ENCODE results near the gene CORO1C. TPM values are rescaled to one million over a fixed set of nuclear protein-coding genes. Genes with fewer than 3 reads are reported as not detected.

CORO1C gene
- total RNA-seq, 4 donors from 2014 or later: 221 to 441 (median 315) TPM

DNA sequence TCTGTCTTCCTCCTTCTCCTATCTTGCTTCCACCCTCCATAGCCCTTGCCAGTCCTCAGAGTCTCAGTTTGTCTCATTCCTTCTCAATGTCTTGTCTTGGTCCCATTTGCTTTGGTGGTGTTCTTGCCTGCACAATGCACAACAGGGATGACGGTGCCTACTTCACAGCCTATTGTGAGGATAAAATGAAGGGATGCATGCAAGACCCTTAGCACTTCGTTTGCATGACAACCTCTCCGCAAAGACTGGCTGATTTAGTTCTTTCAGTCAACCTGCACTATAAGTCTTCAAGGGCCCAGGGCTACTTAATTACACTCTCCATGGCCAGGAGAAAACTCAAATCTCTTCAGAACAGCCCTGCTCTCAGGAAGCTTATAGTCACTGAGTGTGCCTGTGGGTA lies 106.1 kb downstream of the CORO1C start:
- H3K4me3 ChIP-seq: no peak overlapping the region
- TF ChIP-seq POLR2A (IDR thresholded peaks at IDR 0.05; ENCODE audit: low read depth) (no peak), POLR2AphosphoS5 (IDR thresholded peaks at IDR 0.05) (no peak), EP300 (IDR thresholded peaks at IDR 0.05) (no peak)
- TF ChIP-seq, protein P1, sequence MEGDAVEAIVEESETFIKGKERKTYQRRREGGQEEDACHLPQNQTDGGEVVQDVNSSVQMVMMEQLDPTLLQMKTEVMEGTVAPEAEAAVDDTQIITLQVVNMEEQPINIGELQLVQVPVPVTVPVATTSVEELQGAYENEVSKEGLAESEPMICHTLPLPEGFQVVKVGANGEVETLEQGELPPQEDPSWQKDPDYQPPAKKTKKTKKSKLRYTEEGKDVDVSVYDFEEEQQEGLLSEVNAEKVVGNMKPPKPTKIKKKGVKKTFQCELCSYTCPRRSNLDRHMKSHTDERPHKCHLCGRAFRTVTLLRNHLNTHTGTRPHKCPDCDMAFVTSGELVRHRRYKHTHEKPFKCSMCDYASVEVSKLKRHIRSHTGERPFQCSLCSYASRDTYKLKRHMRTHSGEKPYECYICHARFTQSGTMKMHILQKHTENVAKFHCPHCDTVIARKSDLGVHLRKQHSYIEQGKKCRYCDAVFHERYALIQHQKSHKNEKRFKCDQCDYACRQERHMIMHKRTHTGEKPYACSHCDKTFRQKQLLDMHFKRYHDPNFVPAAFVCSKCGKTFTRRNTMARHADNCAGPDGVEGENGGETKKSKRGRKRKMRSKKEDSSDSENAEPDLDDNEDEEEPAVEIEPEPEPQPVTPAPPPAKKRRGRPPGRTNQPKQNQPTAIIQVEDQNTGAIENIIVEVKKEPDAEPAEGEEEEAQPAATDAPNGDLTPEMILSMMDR (IDR thresholded peaks at IDR 0.05): no peak
- no peaks in the 10 kb centered on the region for H3K27me3 ChIP-seq
- H3K27ac ChIP-seq (replicated peaks in 1 of 4): no peak overlapping the region
- intact Hi-C loops (cut with DNase I): no loop called here
- no peak for DNase-seq (ENCODE audit: extremely low spot score)
- WGBS: 76% methylated on average over 3 of the region's 3 CpGs
- peaks cover 11 to 30% (median 21%) of the 10 kb centered on the region in 4 donors for H3K4me1 ChIP-seq
- H3K36me3 ChIP-seq: peaks cover 0 to 5% (median 0%) of the 10 kb centered on the region in 4 donors
- H3K9me3 ChIP-seq: no peaks in the 10 kb centered on the region

DNA sequence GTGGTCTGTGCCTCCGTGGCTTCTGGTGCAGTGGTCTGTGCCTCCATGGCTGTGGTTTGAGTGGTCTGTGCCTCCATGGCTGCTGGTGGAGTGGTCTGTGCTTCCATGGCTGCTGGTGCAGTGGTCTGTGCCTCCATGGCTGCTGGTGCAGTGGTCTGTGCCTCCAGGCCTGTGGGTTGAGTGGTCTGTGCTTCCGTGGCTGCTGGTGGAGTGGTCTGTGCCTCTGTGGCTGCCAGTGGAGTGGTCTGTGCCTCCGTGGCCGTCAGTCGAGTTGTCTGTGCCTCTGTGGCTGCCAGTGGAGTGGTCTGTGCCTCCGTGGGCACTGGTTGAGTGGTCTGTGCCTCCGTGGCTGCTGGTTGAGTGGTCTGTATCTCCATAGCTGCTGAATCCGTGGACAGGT lies 107.7 kb downstream of the CORO1C start:
- Histone ChIP-seq H3K4me3 (no peak overlapping the region), H3K4me1 (peaks cover 2 to 17% (median 11%) of the 10 kb centered on the region in 4 donors), H3K27me3 (no peaks in the 10 kb centered on the region), H3K36me3 (peaks cover 0 to 5% (median 0%) of the 10 kb centered on the region in 4 donors), H3K9me3 (no peaks in the 10 kb centered on the region), H3K27ac (replicated peaks in 1 of 4) (no peak overlapping the region)
- no peak for DNase-seq (ENCODE audit: extremely low spot score)
- 96% methylated on average over 8 of the region's 8 CpGs for WGBS
- TF ChIP-seq EP300 (IDR thresholded peaks at IDR 0.05) (no peak), POLR2A (IDR thresholded peaks at IDR 0.05; ENCODE audit: low read depth) (no peak), POLR2AphosphoS5 (IDR thresholded peaks at IDR 0.05) (no peak)
- TF ChIP-seq, protein P1 (IDR thresholded peaks at IDR 0.05): no peak
- intact Hi-C loops (cut with DNase I): no loop called here

DNA sequence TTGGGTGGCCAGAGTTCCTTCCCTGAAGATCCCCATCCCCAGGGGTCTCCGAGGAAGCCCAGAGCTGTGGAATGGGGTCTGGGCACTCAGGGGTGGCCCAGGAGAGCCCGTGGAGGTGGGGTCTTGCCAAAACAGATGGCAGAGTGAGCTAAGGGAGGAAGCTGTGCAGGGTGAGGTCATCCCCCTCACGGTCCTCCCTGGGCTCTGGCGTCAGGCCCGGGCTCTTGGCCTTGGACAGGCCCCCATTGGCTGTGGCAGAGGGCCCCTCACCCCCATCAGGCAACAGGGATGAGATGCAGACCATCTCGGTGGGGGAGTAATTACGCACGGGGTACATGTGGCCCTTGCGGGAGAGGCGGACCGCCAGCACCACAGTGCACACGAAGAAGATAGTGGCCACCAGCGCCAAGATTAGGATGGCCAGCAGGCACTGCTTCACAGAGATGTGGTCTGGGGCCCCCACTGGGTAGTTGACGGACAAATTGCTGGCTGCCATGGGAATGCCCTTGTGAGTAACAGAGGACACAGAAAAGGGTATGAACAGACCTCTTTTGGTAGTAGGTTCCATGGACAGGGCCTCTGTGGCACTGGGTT lies 108.3 kb downstream of the CORO1C start:
- Histone ChIP-seq H3K36me3 (peaks cover 0 to 5% (median 0%) of the 10 kb centered on the region in 4 donors), H3K4me1 (peaks cover 5 to 17% (median 14%) of the 10 kb centered on the region in 4 donors), H3K27me3 (no peaks in the 10 kb centered on the region), H3K9me3 (no peaks in the 10 kb centered on the region), H3K4me3 (no peak overlapping the region), H3K27ac (replicated peaks in 1 of 4) (no peak overlapping the region)
- 85% methylated on average over 14 of the region's 14 CpGs for WGBS
- no peak for TF ChIP-seq POLR2A (IDR thresholded peaks at IDR 0.05; ENCODE audit: low read depth)
- TF ChIP-seq EP300 (IDR thresholded peaks at IDR 0.05): no peak
- TF ChIP-seq, protein P1 (IDR thresholded peaks at IDR 0.05): no peak
- TF ChIP-seq POLR2AphosphoS5 (IDR thresholded peaks at IDR 0.05): no peak
- DNase-seq (ENCODE audit: extremely low spot score): no peak
- intact Hi-C loops (cut with DNase I): no loop called here

DNA sequence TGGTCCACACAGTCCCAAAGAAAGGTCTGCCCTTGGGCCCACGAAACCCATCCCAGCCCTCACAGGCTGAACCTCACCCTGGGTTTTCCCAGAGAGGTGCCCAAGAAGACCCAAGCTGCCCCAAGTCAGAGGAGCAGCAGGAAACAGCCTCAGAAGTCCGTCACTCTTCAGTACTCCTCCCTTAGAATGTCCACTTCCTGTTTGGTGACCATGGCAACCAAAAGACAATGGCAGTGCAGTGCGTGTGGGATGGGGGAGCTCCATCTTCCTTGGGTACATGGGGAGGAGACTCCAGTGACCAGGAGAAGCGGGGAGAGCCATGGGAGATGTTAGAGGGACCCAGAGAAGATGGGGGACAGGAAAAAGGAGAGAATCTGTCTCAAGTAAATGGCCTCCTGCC lies 108.9 kb downstream of the CORO1C start:
- Histone ChIP-seq H3K36me3 (peaks cover 0 to 5% (median 0%) of the 10 kb centered on the region in 4 donors), H3K27ac (replicated peaks in 1 of 4) (peak overlapping the region in 1 of 4 donors; percentile 25), H3K4me3 (no peak overlapping the region), H3K9me3 (no peaks in the 10 kb centered on the region), H3K4me1 (peaks cover 11 to 17% (median 14%) of the 10 kb centered on the region in 4 donors), H3K27me3 (no peaks in the 10 kb centered on the region)
- DNase-seq (ENCODE audit: extremely low spot score): no peak
- intact Hi-C loops (cut with DNase I): no loop called here
- 43% methylated on average over 4 of the region's 4 CpGs for WGBS
- TF ChIP-seq POLR2AphosphoS5 (IDR thresholded peaks at IDR 0.05): peak in 1 of 2 donors; percentile 22
- TF ChIP-seq, protein P1 (IDR thresholded peaks at IDR 0.05): no peak

DNA sequence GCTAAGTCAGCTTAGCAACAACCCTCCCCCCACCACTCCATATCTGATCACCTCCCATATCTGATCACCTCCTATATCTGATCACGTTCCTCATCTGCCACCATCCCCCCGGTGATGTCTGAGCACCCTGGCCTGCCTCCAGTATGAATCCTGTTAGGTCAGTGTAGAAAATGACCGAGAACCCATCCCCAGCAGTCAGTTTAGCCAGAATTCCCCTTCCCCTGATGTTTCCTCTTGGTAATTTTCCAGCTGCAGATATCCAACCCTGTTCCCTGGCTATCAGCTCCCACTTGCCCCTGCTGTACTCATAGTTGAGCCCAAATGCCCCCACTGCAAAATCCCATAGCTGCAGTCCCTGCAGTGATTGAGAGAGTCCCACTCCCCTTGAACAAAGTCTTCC lies 110.2 kb downstream of the CORO1C start:
- TF ChIP-seq, protein P1 (IDR thresholded peaks at IDR 0.05): no peak
- TF ChIP-seq POLR2AphosphoS5 (IDR thresholded peaks at IDR 0.05) (no peak), POLR2A (IDR thresholded peaks at IDR 0.05; ENCODE audit: low read depth) (no peak), EP300 (IDR thresholded peaks at IDR 0.05) (no peak)
- Histone ChIP-seq H3K9me3 (no peaks in the 10 kb centered on the region), H3K27ac (replicated peaks in 1 of 4) (no peak overlapping the region), H3K36me3 (peaks cover 0 to 5% (median 0%) of the 10 kb centered on the region in 4 donors), H3K4me1 (peaks cover 11 to 22% (median 14%) of the 10 kb centered on the region in 4 donors), H3K27me3 (no peaks in the 10 kb centered on the region), H3K4me3 (no peak overlapping the region)
- intact Hi-C loops (cut with DNase I): no loop called here
- no peak for DNase-seq (ENCODE audit: extremely low spot score)
- WGBS: 82% methylated on average over 3 of the region's 3 CpGs
